IMR-90 (cell line): ENCODE results near the gene ZBTB24. TPM values are rescaled to one million over a fixed set of nuclear protein-coding genes. Genes with fewer than 3 reads are reported as not detected.

ENCODE experiments used
- ATAC-seq: fragments of 200-7000 bp; cut with Tn5 transposase; 2 replicates; pipeline ENCODE4 v1.9.1; 2020; ENCODE audit warnings: low read depth, mild to moderate bottlenecking, moderate library complexity
- BruUV-seq: library from RNA; stranded (reverse); fragments of 400-500 nt; replicated peaks from 2 replicates; lab custom pipeline; 2021; lab: Mats Ljungman, UMichigan
- CTCF ChIA-PET: fragments of 300-600 bp; formaldehyde crosslinking; extraction: SDS; loops from one replicate; lab custom pipeline; 2021; ENCODE audit warnings: antibody characterized with exemption; lab: Yijun Ruan, JAX
- POLR2A ChIA-PET: fragments of 300-600 bp; sonication (Branson Sonifier 250); formaldehyde crosslinking; loops from one replicate; lab custom pipeline; 2022; ENCODE audit warnings: antibody characterized with exemption; ENCODE audit not compliant: unreplicated experiment; lab: Charles Lee
- DNase-seq: peaks from one replicate; pipeline ENCODE4 v3.0.0; 2013
- H2AFZ ChIP-seq: replicated peaks from 2 replicates; pipeline ENCODE3; 2013; ENCODE audit warnings: low read length, mild to moderate bottlenecking; ENCODE audit not compliant: poor library complexity
- H2AK5ac ChIP-seq: 2 replicates; pipeline ENCODE4 v1.6.1; 2013; ENCODE audit warnings: low read depth, low read length, inconsistent platforms
- H2AK9ac ChIP-seq: replicated peaks from 2 replicates; pipeline ENCODE3; 2013; ENCODE audit warnings: mild to moderate bottlenecking, low read depth, low read length, moderate library complexity; ENCODE audit not compliant: poor library complexity
- H2BK120ac ChIP-seq: 2 replicates; pipeline ENCODE4 v1.6.1; 2013; ENCODE audit warnings: low read depth, low read length, inconsistent platforms
- H2BK15ac ChIP-seq: 3 replicates; pipeline ENCODE4 v1.6.1; 2013; ENCODE audit warnings: low read depth, low read length, inconsistent platforms
- H2BK20ac ChIP-seq: 2 replicates; pipeline ENCODE4 v1.6.1; 2013; ENCODE audit warnings: low read depth, mild to moderate bottlenecking, inconsistent platforms, low read length, moderate library complexity
- H2BK5ac ChIP-seq: 2 replicates; pipeline ENCODE4 v1.6.1; 2013; ENCODE audit warnings: mild to moderate bottlenecking, low read depth, low read length, inconsistent platforms; ENCODE audit not compliant: poor library complexity, severe bottlenecking
- H3K14ac ChIP-seq: replicated peaks from 2 replicates; pipeline ENCODE4 v1.6.1; 2013; ENCODE audit warnings: low read depth, low read length, inconsistent platforms
- H3K18ac ChIP-seq: 2 replicates; pipeline ENCODE4 v1.6.1; 2013; ENCODE audit warnings: low read depth, low read length, control low read depth
- H3K23ac ChIP-seq: 2 replicates; pipeline ENCODE4 v1.6.1; 2013; ENCODE audit warnings: low read depth, low read length, inconsistent platforms
- H3K27ac ChIP-seq: 2 replicates; pipeline ENCODE4 v1.5.1; 2013; ENCODE audit warnings: mild to moderate bottlenecking, control low read depth, low read length; ENCODE audit not compliant: insufficient read depth
- H3K27me3 ChIP-seq: 2 replicates; pipeline ENCODE4 v1.6.1; 2013; ENCODE audit warnings: low read length; ENCODE audit not compliant: control insufficient read depth, insufficient read depth
- H3K36me3 ChIP-seq: 2 replicates; pipeline ENCODE4 v1.6.1; 2013; ENCODE audit warnings: low read length, mixed read lengths; ENCODE audit not compliant: control insufficient read depth, insufficient read depth
- H3K4ac ChIP-seq: 2 replicates; pipeline ENCODE4 v1.6.1; 2013; ENCODE audit warnings: low read depth, low read length, inconsistent platforms
- H3K4me1 ChIP-seq: 2 replicates; pipeline ENCODE4 v1.6.1; 2013; ENCODE audit warnings: low read length, mixed read lengths; ENCODE audit not compliant: control insufficient read depth, insufficient read depth
- H3K4me2 ChIP-seq: 2 replicates; pipeline ENCODE4 v1.6.1; 2013; ENCODE audit warnings: low read depth, mild to moderate bottlenecking, control low read depth, low read length, moderate library complexity
- H3K4me3 ChIP-seq: 2 replicates; pipeline ENCODE4 v1.5.1; 2013; ENCODE audit warnings: low read depth, mild to moderate bottlenecking, control low read depth, low read length, moderate library complexity; ENCODE audit not compliant: insufficient read depth
- H3K56ac ChIP-seq: 2 replicates; pipeline ENCODE4 v1.6.1; 2013; ENCODE audit warnings: low read length, inconsistent platforms; ENCODE audit not compliant: insufficient read depth; ENCODE audit errors: extremely low read depth
- H3K79me1 ChIP-seq, 2 experiments: 2 replicates each; pipeline ENCODE4 v1.6.1; 2013; ENCODE audit warnings: low read length in 2 of 2, inconsistent platforms in 1 of 2, low read depth in 1 of 2
- H3K9ac ChIP-seq: 2 replicates; pipeline ENCODE4 v1.6.1; 2013; ENCODE audit warnings: low read depth, low read length, control low read depth
- H3K9me1 ChIP-seq: 2 replicates; pipeline ENCODE4 v1.6.1; 2013; ENCODE audit warnings: low read length, inconsistent platforms; ENCODE audit not compliant: insufficient read depth
- H3K9me3 ChIP-seq: 2 replicates; pipeline ENCODE4 v1.6.1; 2013; ENCODE audit warnings: low read length; ENCODE audit not compliant: control insufficient read depth, insufficient read depth
- H4K20me1 ChIP-seq: 2 replicates; pipeline ENCODE4 v1.6.1; 2013; ENCODE audit warnings: low read length, inconsistent platforms; ENCODE audit not compliant: insufficient read depth
- H4K5ac ChIP-seq: 2 replicates; pipeline ENCODE4 v1.6.1; 2013; ENCODE audit warnings: mild to moderate bottlenecking, low read depth, low read length, control low read depth
- H4K8ac ChIP-seq, 2 experiments: 2 replicates each; pipeline ENCODE4 v1.6.1; 2013; ENCODE audit warnings: low read depth in 2 of 2, low read length in 2 of 2, control low read depth in 1 of 2, inconsistent platforms in 1 of 2
- H4K91ac ChIP-seq: 2 replicates; pipeline ENCODE4 v1.6.1; 2013; ENCODE audit warnings: low read depth, low read length, inconsistent platforms; ENCODE audit not compliant: insufficient read depth
- CTCF ChIP-seq: conservative IDR thresholded peaks from 2 replicates; pipeline ENCODE4 v1.5.1; 2012; ENCODE audit warnings: mild to moderate bottlenecking, low read depth, low read length, improper control_type of control experiment
- POLR2A ChIP-seq: IDR thresholded peaks from 2 replicates; pipeline ENCODE4 v1.6.1; 2012; ENCODE audit warnings: mild to moderate bottlenecking, low read depth, low read length
- RFX5 ChIP-seq: IDR thresholded peaks from 2 replicates; pipeline ENCODE4 v1.8.0; 2012; ENCODE audit warnings: low read depth, mild to moderate bottlenecking, low read length, moderate library complexity
- WGBS, 2 experiments: methylation state at CpG; one replicate each; pipeline versions ENCODE4 v1.1.5 to v1.1.7; 2013; ENCODE audit warnings: missing lambda C conversion rate in 2 of 2; ENCODE audit not compliant: insufficient read length in 1 of 2; ENCODE audit errors: extremely low coverage in 2 of 2; 5-methylcytosine and 5-hydroxymethylcytosine counted together
- dilution Hi-C: fragments of 300-500 bp; cut with HindIII; formaldehyde crosslinking; loops from one replicate; pipeline ENCODE4 v1.14.3; 2018; ENCODE audit warnings: low sequenced_read_pairs; ENCODE audit not compliant: unreplicated experiment
- in situ Hi-C: fragments of 300-500 bp; cut with MboI; formaldehyde crosslinking; loops from 3 replicates; pipeline ENCODE4 v1.14.3; 2019; ENCODE audit warnings: low sequenced_read_pairs, inconsistent platforms, mixed read lengths
- intact Hi-C: fragments of 100-400 bp; cut with micrococcal nuclease; formaldehyde crosslinking; loops from 2 replicates; pipeline ENCODE4 v1.10.0; 2022
- polyA plus RNA-seq, 3 experiments: library from polyadenylated mRNA; depleted of rRNA; stranded (reverse); fragments of >200 nt; gene quantifications; 2 replicates each; pipeline ENCODE4 v1.2.3, GENCODE V29; 2012; ENCODE audit warnings: low replicate concordance in 1 of 3
- total RNA-seq: library from RNA; depleted of rRNA; stranded (reverse); fragments of >200 nt; gene quantifications from 2 replicates; pipeline ENCODE4 v1.2.3, GENCODE V29; 2012

Gene ZBTB24
- total and polyA plus RNA-seq, 2 of the 4 experiments (the other 2 are of a cell fraction), result 2.3 to 7.9 TPM

DNA sequence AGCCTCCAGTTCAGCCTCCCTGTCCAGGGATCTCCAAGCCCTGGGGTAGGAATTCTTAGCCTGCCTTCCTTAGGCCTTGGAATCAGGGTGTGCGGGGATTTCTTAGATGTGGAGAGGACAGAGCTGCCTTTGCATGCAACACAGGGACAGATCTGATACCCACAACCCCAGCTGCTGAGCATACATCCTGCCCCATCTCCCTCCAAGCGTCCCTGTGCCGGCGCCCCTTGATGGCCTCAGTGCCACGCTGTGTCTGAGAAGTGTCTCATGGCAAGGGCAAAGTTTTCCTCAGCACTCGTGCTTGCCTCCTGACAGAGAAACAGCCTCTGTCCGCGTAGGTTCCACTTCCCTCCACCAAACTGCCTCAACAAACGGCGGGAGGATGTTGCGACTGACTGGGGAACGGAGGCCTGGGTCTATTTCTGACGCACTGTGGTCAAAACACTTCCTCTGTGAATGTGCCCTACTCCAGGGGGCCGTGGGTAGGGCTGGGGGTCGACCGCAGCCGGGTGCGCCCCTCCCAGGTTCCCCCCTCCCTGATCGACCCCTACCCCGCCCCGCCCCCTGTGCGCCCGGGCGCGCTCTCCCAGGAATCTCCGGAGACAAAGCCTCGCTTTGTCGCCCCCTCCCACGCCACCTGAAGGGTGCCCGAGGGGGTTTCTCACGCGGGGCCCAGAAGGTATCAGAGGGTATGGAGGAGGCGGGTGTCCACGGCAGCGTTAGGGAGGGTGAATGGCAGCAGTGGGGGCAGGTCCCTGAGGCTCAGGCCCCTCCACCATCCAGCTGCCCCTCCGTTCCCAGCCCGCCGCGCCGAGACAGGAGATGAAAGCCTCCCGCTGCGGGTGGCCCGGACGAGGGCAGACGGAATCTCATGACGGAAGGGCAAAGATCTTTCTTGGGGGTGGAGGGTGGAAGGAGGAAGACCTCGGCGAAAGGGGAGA, 28.3 kb downstream of the ZBTB24 start:
- Histone ChIP-seq H3K4me2 (peak overlapping the region; percentile 87), H4K5ac (peak overlapping the region; percentile 70), H3K56ac (peak overlapping the region; percentile 85), H4K8ac (peak overlapping the region; percentile 95 to 97), H3K18ac (peak overlapping the region; percentile 25), H3K4me3 (peak overlapping the region; percentile 98), H4K20me1 (no peaks in the 10 kb centered on the region; the same call in 1 of the 2 replicates), H3K79me1 (peaks cover 23 to 69% of the 10 kb centered on the region in 2 experiments), H3K36me3 (peaks cover 23% of the 10 kb centered on the region), H2BK20ac (0 out of 2 replicates have a peak overlapping the region, but pooled peaks have one; percentile 31), H4K91ac (peak overlapping the region; percentile 94), H3K9me3 (no peaks in the 10 kb centered on the region), H3K23ac (peak overlapping the region; percentile 95), H2AK5ac (peak overlapping the region; percentile 88), H2BK15ac (peak overlapping the region; percentile 80; the same call in 2 of the 3 replicates), H2BK120ac (peak overlapping the region; percentile 52), H3K9me1 (peaks cover 24% of the 10 kb centered on the region), H3K4me1 (peaks cover 11% of the 10 kb centered on the region), H3K9ac (peak overlapping the region; percentile 94), H2BK5ac (peak overlapping the region; percentile 79), H3K27me3 (no peaks in the 10 kb centered on the region), H2AFZ (peak overlapping the region; percentile 98), H3K14ac (peak overlapping the region; percentile 99), H3K27ac (peak overlapping the region; percentile 87), H2AK9ac (peak overlapping the region; percentile 99), H3K4ac (peak overlapping the region; percentile 96)
- CTCF ChIA-PET, result interaction anchor here (0.6 kb wide), 1 partner anchor 33 kb away, joined by 4 read pairs; no protein-coding TSS in a partner anchor
- peak; percentile 28 for DNase-seq
- in situ Hi-C loops (no loop called here), intact Hi-C loops (no loop called here), dilution Hi-C loops (no loop called here)
- peak; percentile 21 for ATAC-seq
- POLR2A ChIA-PET, result interaction anchor here (0.5 to 1.2 kb wide), 2 partner anchors 10 to 60 kb away, joined by 3 read pairs; no protein-coding TSS in a partner anchor
- no TSS peak for BruUV-seq
- TF ChIP-seq RFX5, result no peak
- no peak for TF ChIP-seq CTCF
- peak; percentile 21; the same call in 1 of the 2 replicates for TF ChIP-seq POLR2A
- WGBS, 2 experiments, result 8% methylated on average over 7 of the region's 48 CpGs; no CpG with 5 or more reads in 1 of the 2 experiments
